WERI-Rb-1 (cell line): ENCODE results near the gene SH3TC1.

ENCODE experiments used
- DNase-seq: peaks from one replicate; pipeline ENCODE4 v3.0.0-alpha.2; 2020
- H3K27ac ChIP-seq: fragments of 250-450 bp; sonication (Bioruptor Pico); 2 replicates; pipeline ENCODE4 v1.5.1; 2020; ENCODE audit warnings: mild to moderate bottlenecking, moderate library complexity
- H3K27me3 ChIP-seq: fragments of 250-450 bp; sonication (Bioruptor Pico); 2 replicates; pipeline ENCODE4 v1.5.1; 2021; ENCODE audit warnings: mild to moderate bottlenecking, low read depth, moderate library complexity; ENCODE audit not compliant: insufficient read depth, severe bottlenecking
- H3K36me3 ChIP-seq: fragments of 250-450 bp; sonication (Bioruptor Pico); 2 replicates; pipeline ENCODE4 v1.5.1; 2020; ENCODE audit warnings: mild to moderate bottlenecking, moderate library complexity
- H3K4me3 ChIP-seq: 2 replicates; pipeline ENCODE4 v1.5.1; 2011; ENCODE audit warnings: low read depth, mild to moderate bottlenecking, control low read depth, low read length
- H3K9me3 ChIP-seq: fragments of 250-450 bp; sonication (Bioruptor Pico); 2 replicates; pipeline ENCODE4 v1.5.1; 2021; ENCODE audit warnings: mild to moderate bottlenecking, moderate library complexity; ENCODE audit not compliant: severe bottlenecking
- CTCF ChIP-seq: IDR thresholded peaks from 2 replicates; pipeline ENCODE4 v1.5.1; 2011; ENCODE audit warnings: low read depth, mild to moderate bottlenecking, control low read depth, inconsistent platforms, low read length

The SH3TC1 gene

GRCh38 chr4:8281519-8282133 is 82.5 kb downstream of the SH3TC1 start:
- Histone ChIP-seq H3K27ac (no peak overlapping the region), H3K4me3 (no peak overlapping the region), H3K9me3 (no peaks in the 10 kb centered on the region), H3K36me3 (no peaks in the 10 kb centered on the region), H3K27me3 (no peaks in the 10 kb centered on the region)
- TF ChIP-seq CTCF = no peak
- DNase-seq = no peak

- no peak overlapping the region for H3K27ac ChIP-seq
- no peak for DNase-seq
These were observed 83.1 kb downstream of the SH3TC1 start for GRCh38 chr4:8282134-8282641.

GRCh38 chr4:8282742-8283141 is 83.7 kb downstream of the SH3TC1 start:
- no peak for TF ChIP-seq CTCF
- no peak overlapping the region for H3K27ac ChIP-seq

More at GRCh38 chr4:8282134-8282641, 83.1 kb downstream of the SH3TC1 start:
- Histone ChIP-seq H3K4me3 (no peak overlapping the region), H3K27me3 (no peaks in the 10 kb centered on the region), H3K9me3 (no peaks in the 10 kb centered on the region), H3K36me3 (no peaks in the 10 kb centered on the region)
- no peak for TF ChIP-seq CTCF

GRCh38 chr4:8283161-8283560 is 84.1 kb downstream of the SH3TC1 start:
- no peaks in the 10 kb centered on the region for H3K9me3 ChIP-seq
- no peak overlapping the region for H3K4me3 ChIP-seq
- no peak overlapping the region for H3K27ac ChIP-seq
- H3K27me3 ChIP-seq = no peaks in the 10 kb centered on the region
- no peaks in the 10 kb centered on the region for H3K36me3 ChIP-seq
- DNase-seq = no peak
- no peak for TF ChIP-seq CTCF

More at GRCh38 chr4:8282742-8283141, 83.7 kb downstream of the SH3TC1 start:
- Histone ChIP-seq H3K4me3 (no peak overlapping the region), H3K27me3 (no peaks in the 10 kb centered on the region), H3K9me3 (no peaks in the 10 kb centered on the region), H3K36me3 (no peaks in the 10 kb centered on the region)
- no peak for DNase-seq

- Histone ChIP-seq H3K27ac (no peak overlapping the region), H3K4me3 (no peak overlapping the region), H3K27me3 (no peaks in the 10 kb centered on the region), H3K36me3 (no peaks in the 10 kb centered on the region), H3K9me3 (no peaks in the 10 kb centered on the region)
- DNase-seq = no peak
- no peak for TF ChIP-seq CTCF
These were observed 84.6 kb downstream of the SH3TC1 start for GRCh38 chr4:8283631-8284121.

- no peaks in the 10 kb centered on the region for H3K27me3 ChIP-seq
- no peaks in the 10 kb centered on the region for H3K36me3 ChIP-seq
- no peak overlapping the region for H3K4me3 ChIP-seq
- DNase-seq = no peak
- no peak for TF ChIP-seq CTCF
- H3K27ac ChIP-seq = no peak overlapping the region
- no peaks in the 10 kb centered on the region for H3K9me3 ChIP-seq
These were observed 85.3 kb downstream of the SH3TC1 start for GRCh38 chr4:8284391-8284790.
